HepG2 (cell line): ENCODE results near the gene CTNNBIP1. TPM values are rescaled to one million over a fixed set of nuclear protein-coding genes. Genes with fewer than 3 reads are reported as not detected.

Experiments
- AKNA ChIP-seq: sonication (generic); formaldehyde crosslinking; IDR thresholded peaks from 2 replicates; pipeline ENCODE4 v1.4.0; 2020; ENCODE audit warnings: missing genetic modification reagents, borderline replicate concordance
- CEBPB ChIP-seq: IDR thresholded peaks from 2 replicates; pipeline ENCODE4 v1.6.1; 2011; ENCODE audit warnings: low read depth, low read length, improper control_type of control experiment, borderline replicate concordance
- ELF3 ChIP-seq: IDR thresholded peaks from 2 replicates; pipeline ENCODE4 v1.6.1; 2016; ENCODE audit warnings: missing genetic modification reagents, missing compliant biosample characterization
- ERF ChIP-seq: IDR thresholded peaks from 2 replicates; pipeline ENCODE4 v1.6.1; 2018; ENCODE audit warnings: missing biosample characterization, missing genetic modification reagents
- FOXP4 ChIP-seq: sonication (generic); formaldehyde crosslinking; IDR thresholded peaks from 2 replicates; pipeline ENCODE4 v1.4.0; 2020; ENCODE audit warnings: missing genetic modification reagents
- HNRNPLL ChIP-seq: fragments of 200-400 bp; formaldehyde crosslinking; IDR thresholded peaks from 2 replicates; pipeline ENCODE4 v1.6.1; 2017; ENCODE audit warnings: mild to moderate bottlenecking, low read depth, low read length; ENCODE audit not compliant: poor library complexity, severe bottlenecking
- IKZF4 ChIP-seq: sonication (generic); formaldehyde crosslinking; IDR thresholded peaks from 2 replicates; pipeline ENCODE4 v1.5.1; 2020; ENCODE audit warnings: borderline replicate concordance, mild to moderate bottlenecking, low read depth, missing genetic modification reagents; ENCODE audit errors: not compliant biosample characterization
- LCORL ChIP-seq, 2 experiments: fragments of 450-650 bp in 1 of 2; sonication (generic) in 1 of 2; formaldehyde crosslinking in 1 of 2; IDR thresholded peaks; 2 replicates each; pipeline versions ENCODE4 v1.5.0 to v1.6.1; 2017 to 2020; ENCODE audit warnings: antibody characterized with exemption in 1 of 2, missing genetic modification reagents in 1 of 2
- MXI1 ChIP-seq: IDR thresholded peaks from 3 replicates; pipeline ENCODE4 v1.6.1; 2012; ENCODE audit warnings: low read depth, low read length, inconsistent platforms, borderline replicate concordance
- MYC ChIP-seq: sonication (generic); formaldehyde crosslinking; IDR thresholded peaks from 2 replicates; pipeline ENCODE4 v1.9.0; 2021; ENCODE audit warnings: missing genetic modification reagents, borderline replicate concordance
- NKX3-1 ChIP-seq: sonication (generic); formaldehyde crosslinking; IDR thresholded peaks from 2 replicates; pipeline ENCODE4 v1.5.0; 2020; ENCODE audit warnings: missing genetic modification reagents
- NR2C2 ChIP-seq: sonication (generic); formaldehyde crosslinking; IDR thresholded peaks from 2 replicates; pipeline ENCODE4 v1.4.0; 2020; ENCODE audit warnings: missing genetic modification reagents, mild to moderate bottlenecking, moderate library complexity, borderline replicate concordance
- PHF20 ChIP-seq: sonication (generic); formaldehyde crosslinking; IDR thresholded peaks from 2 replicates; pipeline ENCODE4 v1.5.0; 2020; ENCODE audit warnings: mild to moderate bottlenecking, missing genetic modification reagents
- RAD21 ChIP-seq: fragments of 450-650 bp; formaldehyde crosslinking; IDR thresholded peaks from 2 replicates; pipeline ENCODE4 v1.5.0; 2020; ENCODE audit warnings: mild to moderate bottlenecking
- TAF1 ChIP-seq: sonication (generic); formaldehyde crosslinking; IDR thresholded peaks from 2 replicates; pipeline ENCODE4 v1.4.0; 2020; ENCODE audit warnings: missing genetic modification reagents
- TBX2 ChIP-seq: sonication (generic); formaldehyde crosslinking; IDR thresholded peaks from 2 replicates; pipeline ENCODE4 v1.5.0; 2020; ENCODE audit warnings: missing genetic modification reagents, mild to moderate bottlenecking, borderline replicate concordance
- YEATS4 ChIP-seq: sonication (generic); formaldehyde crosslinking; IDR thresholded peaks from 2 replicates; pipeline ENCODE4 v1.4.0; 2020; ENCODE audit warnings: missing genetic modification reagents, borderline replicate concordance
- ZFYVE20 ChIP-seq: sonication (generic); formaldehyde crosslinking; IDR thresholded peaks from 2 replicates; pipeline ENCODE4 v1.8.0; 2023; ENCODE audit warnings: low read depth, mild to moderate bottlenecking, moderate library complexity, missing genetic modification reagents, borderline replicate concordance
- ZNF160 ChIP-seq: sonication (generic); formaldehyde crosslinking; IDR thresholded peaks from 2 replicates; pipeline ENCODE4 v1.8.0; 2022; ENCODE audit warnings: mild to moderate bottlenecking, inconsistent platforms, missing genetic modification reagents
- ZNF317 ChIP-seq: sonication (generic); formaldehyde crosslinking; IDR thresholded peaks from 2 replicates; pipeline ENCODE4 v1.5.0; 2020; ENCODE audit warnings: mild to moderate bottlenecking, missing genetic modification reagents
- ZNF501 ChIP-seq: sonication (generic); formaldehyde crosslinking; IDR thresholded peaks from 2 replicates; pipeline ENCODE4 v1.5.1; 2020; ENCODE audit warnings: mild to moderate bottlenecking, moderate library complexity, missing genetic modification reagents
- ZNF563 ChIP-seq: sonication (generic); formaldehyde crosslinking; IDR thresholded peaks from 2 replicates; pipeline ENCODE4 v1.8.0; 2022; ENCODE audit warnings: mild to moderate bottlenecking, moderate library complexity, missing genetic modification reagents
- polyA plus RNA-seq, 8 experiments: library from polyadenylated mRNA; depleted of rRNA in 3 of 8; stranded (reverse) in 7 of 8; unstranded in 1 of 8; fragments of >200 nt; fragmentation: Illumina TruSeq in 4 of 8; extraction: Trizol in 4 of 8; gene quantifications; 2 replicates each; pipeline versions ENCODE4 v1.2.1 to v1.2.3, GENCODE V29; 2011 to 2016; ENCODE audit warnings: low read depth in 4 of 8, missing spikeins in 1 of 8, mixed read lengths in 1 of 8; ENCODE audit not compliant: insufficient read depth in 1 of 8
- total RNA-seq, 5 experiments: library from RNA; depleted of rRNA; stranded (reverse); fragments of >200 nt; fragmentation: Illumina TruSeq; extraction: Trizol; gene quantifications; 2 replicates each; pipeline ENCODE4 v1.2.3, GENCODE V29; 2016; ENCODE audit warnings: low read depth in 1 of 5

Gene CTNNBIP1
- total and polyA plus RNA-seq, 2 of the 13 experiments (the other 11 are each of a cell fraction or from before 2014, with no cell fraction given) = 71.7 to 83.0 TPM

GRCh38 chr1:9910423-9911178, 532 bp upstream of the CTNNBIP1 start (continued):
- no peak for TF ChIP-seq AKNA (CRISPR knock-in tag)
- TF ChIP-seq ZNF160 = no peak
- TF ChIP-seq YEATS4 = peak; percentile 80
- peak; percentile 80; the same call in 1 of the 2 replicates for TF ChIP-seq ZNF501 (CRISPR knock-in tag)
- peak; percentile 56; the same call in 1 of the 2 replicates for TF ChIP-seq TBX2
- 0 out of 2 replicates have a peak, but pooled peaks have one; percentile 2 for TF ChIP-seq ELF3 (CRISPR knock-in tag)
- TF ChIP-seq ERF (CRISPR knock-in tag) = peak; percentile 40; the same call in 1 of the 2 replicates
- 0 out of 2 replicates have a peak, but pooled peaks have one; percentile 43 for TF ChIP-seq RAD21
- TF ChIP-seq FOXP4 (CRISPR knock-in tag) = peak; percentile 61; the same call in 1 of the 2 replicates
- no peak for TF ChIP-seq LCORL (IDR thresholded peaks at IDR 0.05)
- 0 out of 2 replicates have a peak, but pooled peaks have one; percentile 18 for TF ChIP-seq LCORL (CRISPR knock-in tag; IDR thresholded peaks at IDR 0.05)
- no peak for TF ChIP-seq NR2C2
- peak; percentile 16 for TF ChIP-seq IKZF4 (CRISPR knock-in tag)
- peak; percentile 72; the same call in 1 of the 2 replicates for TF ChIP-seq MYC (CRISPR knock-in tag)
- TF ChIP-seq NKX3-1 (CRISPR knock-in tag) = peak; percentile 36; the same call in 1 of the 2 replicates
- TF ChIP-seq PHF20 (CRISPR knock-in tag) = peak; percentile 41; the same call in 1 of the 2 replicates
- peak; percentile 82; the same call in 2 of the 3 replicates for TF ChIP-seq MXI1
- peak; percentile 85 for TF ChIP-seq TAF1
- peak; percentile 57; the same call in 1 of the 2 replicates for TF ChIP-seq ZNF563 (CRISPR knock-in tag)
- no peak for TF ChIP-seq CEBPB
- TF ChIP-seq HNRNPLL = peak; percentile 75
- TF ChIP-seq ZNF317 = 0 out of 2 replicates have a peak, but pooled peaks have one; percentile 55
- TF ChIP-seq ZFYVE20 (CRISPR knock-in tag) = no peak
